AG09319 (cell line): ENCODE data around the gene VPS35.

Source experiments
- DNase-seq: peaks from one replicate; pipeline ENCODE4 v3.0.0-alpha.2; 2010; ENCODE audit warnings: low read depth; ENCODE audit errors: extremely low read depth
- CTCF ChIP-seq: IDR thresholded peaks from 2 replicates; pipeline ENCODE4 v1.5.1; 2011; ENCODE audit warnings: low read depth, mild to moderate bottlenecking, inconsistent platforms, low read length, moderate library complexity

Gene VPS35

GRCh38 chr16:46688654-46689364 lies at the start of gene VPS35:
VPS35 (minus strand) TSS chr16:46689178; CDS start chr16:46689133, 45 bp downstream.
- TF ChIP-seq CTCF: peak; percentile 18
- peak; percentile 97 for DNase-seq

- no peak for DNase-seq
- TF ChIP-seq CTCF: no peak
Measured at GRCh38 chr16:46737621-46738214, 48.7 kb upstream of the VPS35 start.

GRCh38 chr16:46736695-46737094 lies 47.7 kb upstream of the VPS35 start:
- no peak for DNase-seq
- TF ChIP-seq CTCF: no peak

GRCh38 chr16:46733319-46733830 lies 44.4 kb upstream of the VPS35 start:
- no peak for TF ChIP-seq CTCF
- DNase-seq: no peak

GRCh38 chr16:46732561-46732960 lies 43.6 kb upstream of the VPS35 start:
- DNase-seq: no peak
- TF ChIP-seq CTCF: no peak

- DNase-seq: no peak
- no peak for TF ChIP-seq CTCF
Measured at GRCh38 chr16:46731691-46732555, 42.9 kb upstream of the VPS35 start.
